Erythroblast (primary cell): ENCODE results near the gene GPS2.

Experiments
- GATA1 ChIP-seq: IDR thresholded peaks from 2 replicates; pipeline ENCODE4 v1.6.1; 2011; ENCODE audit warnings: low read depth, mild to moderate bottlenecking, control low read depth, low read length, moderate library complexity
- POLR2A ChIP-seq: IDR thresholded peaks from 2 replicates; pipeline ENCODE4 v1.6.1; 2011; ENCODE audit warnings: mild to moderate bottlenecking, low read length

GRCh38 chr17:7356072-7356549, 41.0 kb upstream of the GPS2 start:
- TF ChIP-seq POLR2A (no peak), GATA1 (no peak)
